Caco-2 (cell line): ENCODE measurements around the gene CABLES2. TPM values are rescaled to one million over a fixed set of nuclear protein-coding genes. Genes with fewer than 3 reads are reported as not detected.

Source experiments
- BruUV-seq: library from RNA; stranded (reverse); fragments of 400-500 nt; replicated peaks from 2 replicates; lab custom pipeline; 2021; lab: Mats Ljungman, UMichigan
- CTCF ChIA-PET: fragments of 300-600 bp; sonication (Branson Sonifier 250); formaldehyde crosslinking; loops from one replicate; lab custom pipeline; 2022; ENCODE audit warnings: antibody characterized with exemption; lab: Charles Lee
- POLR2A ChIA-PET: fragments of 300-600 bp; sonication (Branson Sonifier 250); formaldehyde crosslinking; loops from one replicate; lab custom pipeline; 2022; ENCODE audit warnings: antibody characterized with exemption; lab: Charles Lee
- DNase-seq, 2 experiments: peaks; one replicate each; pipeline versions ENCODE4 v3.0.0 to v3.0.0-alpha.2; 2020 to 2022
- H3K27me3 ChIP-seq: replicated peaks from 2 replicates; pipeline ENCODE4 v1.6.0; 2011; ENCODE audit warnings: low read length; ENCODE audit not compliant: control insufficient read depth, insufficient read depth
- H3K36me3 ChIP-seq: 2 replicates; pipeline ENCODE4 v1.5.1; 2011; ENCODE audit warnings: low read length; ENCODE audit not compliant: control insufficient read depth, insufficient read depth
- H3K4me1 ChIP-seq: fragments of 250-450 bp; sonication (Bioruptor Pico); 2 replicates; pipeline ENCODE4 v1.5.1; 2020; ENCODE audit warnings: mild to moderate bottlenecking
- H3K4me3 ChIP-seq: 2 replicates; pipeline ENCODE4 v1.5.1; 2011; ENCODE audit warnings: low read depth, mild to moderate bottlenecking, control low read depth, low read length
- H3K9me3 ChIP-seq: fragments of 250-450 bp; sonication (Bioruptor Pico); 2 replicates; pipeline ENCODE4 v1.5.1; 2020; ENCODE audit warnings: mild to moderate bottlenecking, moderate library complexity
- H3K27ac Mint-ChIP-seq: one replicate; pipeline ENCODE4 v1.8.0; 2022; ENCODE audit warnings: mixed read lengths; ENCODE audit not compliant: unreplicated experiment
- H3K27me3 Mint-ChIP-seq: one replicate; pipeline ENCODE4 v1.8.0; 2022; ENCODE audit warnings: mixed read lengths; ENCODE audit not compliant: insufficient read depth, unreplicated experiment
- H3K36me3 Mint-ChIP-seq: one replicate; pipeline ENCODE4 v1.8.0; 2022; ENCODE audit warnings: mild to moderate bottlenecking, mixed read lengths; ENCODE audit not compliant: insufficient read depth, unreplicated experiment
- H3K4me1 Mint-ChIP-seq: one replicate; pipeline ENCODE4 v1.8.0; 2022; ENCODE audit warnings: low read depth, mixed read lengths; ENCODE audit not compliant: unreplicated experiment
- H3K4me3 Mint-ChIP-seq: one replicate; pipeline ENCODE4 v1.8.0; 2022; ENCODE audit warnings: mild to moderate bottlenecking, moderate library complexity, mixed read lengths; ENCODE audit not compliant: unreplicated experiment
- H3K9me3 Mint-ChIP-seq: one replicate; pipeline ENCODE4 v1.8.0; 2022; ENCODE audit warnings: mixed read lengths; ENCODE audit not compliant: unreplicated experiment
- CTCF ChIP-seq, 2 experiments: fragments of 200-600 bp in 1 of 2; IDR thresholded peaks; 1 replicate in 1 of 2; 2 replicates in 1 of 2; pipeline versions ENCODE4 v1.5.1 to v1.8.0; 2011 to 2022; ENCODE audit warnings: antibody characterized with exemption in 1 of 2, control low read depth in 1 of 2, inconsistent platforms in 1 of 2, low read depth in 1 of 2, low read length in 1 of 2, mild to moderate bottlenecking in 1 of 2, moderate library complexity in 1 of 2; ENCODE audit not compliant: insufficient read depth in 1 of 2, severe bottlenecking in 1 of 2, unreplicated experiment in 1 of 2
- intact Hi-C: fragments of 100-400 bp; cut with micrococcal nuclease; formaldehyde crosslinking; loops from one replicate; pipeline ENCODE4 v1.10.0; 2022; ENCODE audit not compliant: unreplicated experiment
- total RNA-seq: library from RNA; stranded (reverse); gene quantifications from 2 replicates; pipeline ENCODE4 v1.2.3, GENCODE V29; 2022

CABLES2 gene
- total RNA-seq, 1 experiment from 2014 or later = 36.4 TPM

DNA sequence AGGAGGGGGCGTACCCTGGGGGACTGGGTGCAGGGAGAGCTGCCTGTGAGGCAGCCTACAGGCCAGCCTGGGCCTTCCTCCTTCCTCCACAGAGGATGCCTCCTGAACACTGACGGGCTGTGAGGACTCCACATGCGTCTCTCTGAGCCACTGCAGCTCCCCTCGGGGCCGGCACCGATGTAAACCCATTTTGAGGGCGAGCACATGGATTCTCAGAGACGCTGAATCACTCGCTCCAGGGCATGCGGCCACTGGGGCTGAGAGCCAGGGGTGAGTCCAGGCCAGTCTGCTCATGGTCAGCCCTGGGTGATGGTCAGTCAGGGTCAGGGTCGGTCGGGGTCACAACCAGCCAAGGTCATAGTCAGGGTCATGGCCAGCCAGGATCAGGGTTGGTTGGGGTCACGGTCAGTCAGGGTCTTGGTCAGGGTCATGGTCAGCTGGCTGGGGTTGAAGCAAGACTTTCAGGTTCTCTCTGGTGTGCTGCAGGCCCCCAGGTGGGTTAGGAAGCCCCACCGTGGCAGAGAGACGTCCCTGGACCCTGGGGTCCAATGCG is 35.0 kb upstream of the CABLES2 start:
- H3K4me3 ChIP-seq = no peak overlapping the region
- H3K4me3 Mint-ChIP-seq = no peak overlapping the region
- no peaks in the 10 kb centered on the region for H3K27me3 Mint-ChIP-seq
- H3K27ac Mint-ChIP-seq = no peak overlapping the region
- intact Hi-C loops = no loop called here
- H3K27me3 ChIP-seq = no peaks in the 10 kb centered on the region
- DNase-seq = no peak
- H3K4me1 Mint-ChIP-seq = peaks cover 20% of the 10 kb centered on the region
- H3K9me3 Mint-ChIP-seq = no peaks in the 10 kb centered on the region
- peaks cover 26% of the 10 kb centered on the region for H3K4me1 ChIP-seq
- H3K9me3 ChIP-seq = no peaks in the 10 kb centered on the region
- POLR2A ChIA-PET = no interaction called here
- H3K36me3 ChIP-seq = no peaks in the 10 kb centered on the region
- H3K36me3 Mint-ChIP-seq = no peaks in the 10 kb centered on the region
- TF ChIP-seq CTCF (IDR thresholded peaks at IDR 0.05; ENCODE audit: insufficient read depth in 1 of 2, low read depth in 1 of 2, low read length in 1 of 2, severe bottlenecking in 1 of 2, unreplicated experiment in 1 of 2) = no peak
- BruUV-seq = no TSS peak
- CTCF ChIA-PET = no interaction called here

DNA sequence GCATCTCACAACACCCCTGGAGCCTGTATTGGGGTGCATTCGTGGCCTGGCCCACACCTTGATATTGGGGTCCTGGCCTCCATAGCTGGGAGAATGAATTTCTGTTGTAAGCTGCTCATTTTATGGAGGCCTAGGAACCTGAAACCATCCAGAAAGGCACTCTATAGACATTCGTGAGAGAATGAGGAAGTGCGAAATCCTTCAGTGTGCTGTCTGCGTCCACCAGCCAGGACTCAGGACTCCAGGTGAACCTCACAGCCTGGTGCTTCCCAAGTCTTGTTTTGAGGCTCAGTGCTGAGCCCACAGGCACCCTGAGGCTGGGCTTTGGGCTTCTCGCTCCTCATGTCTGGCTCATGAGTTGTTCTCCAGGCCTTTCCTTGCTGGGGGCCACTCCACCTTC is 32.1 kb upstream of the CABLES2 start:
- Histone ChIP-seq H3K27me3 (no peaks in the 10 kb centered on the region), H3K4me3 (no peak overlapping the region), H3K36me3 (no peaks in the 10 kb centered on the region), H3K9me3 (no peaks in the 10 kb centered on the region), H3K4me1 (peaks cover 28% of the 10 kb centered on the region)
- ChIA-PET CTCF (interaction anchor here (0.6 to 2.6 kb wide), 4 partner anchors 9 to 177 kb away, joined by 3 to 8 read pairs (median 4); no protein-coding TSS in a partner anchor), POLR2A (interaction anchor here (0.6 kb wide), 1 partner anchor 355 kb away, joined by 3 read pairs; no protein-coding TSS in a partner anchor)
- Mint-ChIP-seq H3K4me1 (peaks cover 41% of the 10 kb centered on the region), H3K4me3 (no peak overlapping the region), H3K27me3 (no peaks in the 10 kb centered on the region), H3K9me3 (no peaks in the 10 kb centered on the region), H3K36me3 (no peaks in the 10 kb centered on the region), H3K27ac (peak overlapping the region; percentile 10)
- intact Hi-C loops = no loop called here
- no peak for DNase-seq
- no TSS peak for BruUV-seq
- TF ChIP-seq CTCF (IDR thresholded peaks at IDR 0.05; ENCODE audit: insufficient read depth in 1 of 2, low read depth in 1 of 2, low read length in 1 of 2, severe bottlenecking in 1 of 2, unreplicated experiment in 1 of 2) = no peak

GRCh38 chr20:62437927-62438326 is 30.8 kb upstream of the CABLES2 start:
- ChIA-PET CTCF (interaction anchor here (1.0 to 2.6 kb wide), 2 partner anchors 13 to 179 kb away, joined by 3 to 8 read pairs; no protein-coding TSS in a partner anchor), POLR2A (no interaction called here)
- peak in 1 of 2 experiments; percentile 58 for DNase-seq
- TF ChIP-seq CTCF (IDR thresholded peaks at IDR 0.05; ENCODE audit: insufficient read depth in 1 of 2, low read depth in 1 of 2, low read length in 1 of 2, severe bottlenecking in 1 of 2, unreplicated experiment in 1 of 2) = peak; percentile 21 to 25
- Mint-ChIP-seq H3K36me3 (peaks cover 4% of the 10 kb centered on the region), H3K27me3 (no peaks in the 10 kb centered on the region), H3K4me3 (no peak overlapping the region), H3K4me1 (peaks cover 50% of the 10 kb centered on the region), H3K9me3 (no peaks in the 10 kb centered on the region), H3K27ac (peak overlapping the region; percentile 84)
- BruUV-seq = no TSS peak
- Histone ChIP-seq H3K4me3 (no peak overlapping the region), H3K9me3 (no peaks in the 10 kb centered on the region), H3K36me3 (no peaks in the 10 kb centered on the region), H3K4me1 (peaks cover 39% of the 10 kb centered on the region), H3K27me3 (no peaks in the 10 kb centered on the region)
- intact Hi-C loops = no loop called here
